ENCODE results near the gene BORCS6. TPM values are rescaled to one million over a fixed set of nuclear protein-coding genes. Genes with fewer than 3 reads are reported as not detected.

Gene BORCS6
- total RNA-seq, 1 experiment from 2014 or later: 6.4 TPM

- TF ChIP-seq MAX (IDR thresholded peaks at IDR 0.05): no peak
- TF ChIP-seq RAD21 (IDR thresholded peaks at IDR 0.05; ENCODE audit: low read depth): no peak
- no peak for TF ChIP-seq REST (IDR thresholded peaks at IDR 0.05; ENCODE audit: low read depth)
- no peak for TF ChIP-seq ELF1 (IDR thresholded peaks at IDR 0.05; ENCODE audit: borderline replicate concordance, low read depth)
- no peak for TF ChIP-seq EZH2 (IDR thresholded peaks at IDR 0.05)
- TF ChIP-seq POLR2AphosphoS5 (IDR thresholded peaks at IDR 0.05; ENCODE audit: low read depth, low read length): no peak
- TF ChIP-seq EGR1 (IDR thresholded peaks at IDR 0.05; ENCODE audit: low read depth): no peak
- TF ChIP-seq ZNF274 (IDR thresholded peaks at IDR 0.05; ENCODE audit: low read depth, low read length): no peak
- TF ChIP-seq ZFX (IDR thresholded peaks at IDR 0.05): no peak
- no peak for TF ChIP-seq CBX3 (IDR thresholded peaks at IDR 0.05; ENCODE audit: low read depth)
- TF ChIP-seq SP1 (IDR thresholded peaks at IDR 0.05; ENCODE audit: low read depth): no peak
These were observed 42.7 kb downstream of the BORCS6 start (continued) for GRCh38 chr17:8147141-8147804.
